Liver (tissue), 9 donors: Measurements from ENCODE around the gene DVL1. TPM values are rescaled to one million over a fixed set of nuclear protein-coding genes. Genes with fewer than 3 reads are reported as not detected.

Experiments
- DNase-seq: peaks from one replicate; pipeline ENCODE4 v3.0.0-alpha.2; 2017; ENCODE audit warnings: low spot score
- H3K27ac ChIP-seq, 2 donors: one replicate each; pipeline ENCODE4 v1.7.0; 2013; ENCODE audit warnings: inconsistent platforms in 2 of 2, low read length in 2 of 2, control low read depth in 1 of 2, low read depth in 1 of 2, mild to moderate bottlenecking in 1 of 2
- H3K27me3 ChIP-seq, 4 donors: one replicate each; pipeline versions ENCODE4 v1.6.1 to v1.7.0; 2013; ENCODE audit warnings: low read length in 3 of 4, inconsistent platforms in 1 of 4, mild to moderate bottlenecking in 1 of 4, moderate library complexity in 1 of 4; ENCODE audit not compliant: control insufficient read depth in 4 of 4, insufficient read depth in 4 of 4
- H3K36me3 ChIP-seq, 4 donors: one replicate each; pipeline versions ENCODE4 v1.6.1 to v1.7.0; 2013; ENCODE audit warnings: low read length in 3 of 4, mild to moderate bottlenecking in 3 of 4, low read depth in 1 of 4, moderate library complexity in 1 of 4; ENCODE audit not compliant: control insufficient read depth in 4 of 4, insufficient read depth in 3 of 4
- H3K4me1 ChIP-seq, 4 donors: one replicate each; pipeline versions ENCODE4 v1.6.1 to v1.7.0; 2013; ENCODE audit warnings: low read length in 3 of 4, mild to moderate bottlenecking in 3 of 4, moderate library complexity in 1 of 4; ENCODE audit not compliant: control insufficient read depth in 4 of 4, insufficient read depth in 4 of 4
- H3K4me3 ChIP-seq, 3 donors: one replicate each; pipeline versions ENCODE4 v1.6.1 to v1.7.0; 2013; ENCODE audit warnings: low read length in 3 of 3, control low read depth in 1 of 3, low read depth in 1 of 3, mild to moderate bottlenecking in 1 of 3
- H3K9ac ChIP-seq, 2 donors: one replicate each; pipeline ENCODE4 v1.7.0; 2013; ENCODE audit warnings: low read length in 2 of 2, mild to moderate bottlenecking in 2 of 2, moderate library complexity in 2 of 2, control low read depth in 1 of 2, low read depth in 1 of 2
- H3K9me3 ChIP-seq, 4 donors: one replicate each; pipeline versions ENCODE4 v1.6.1 to v1.7.0; 2013; ENCODE audit warnings: low read length in 3 of 4; ENCODE audit not compliant: control insufficient read depth in 4 of 4
- ATF3 ChIP-seq: IDR thresholded peaks from 2 replicates; pipeline ENCODE4 v1.6.1; 2016; ENCODE audit warnings: antibody characterized with exemption
- EGR1 ChIP-seq, 2 donors: IDR thresholded peaks; 2 replicates each; pipeline ENCODE4 v1.6.1; 2016 to 2018; ENCODE audit warnings: antibody characterized with exemption in 2 of 2, low read depth in 2 of 2
- FOXA1 ChIP-seq: IDR thresholded peaks from 2 replicates; pipeline ENCODE4 v1.6.1; 2016; ENCODE audit warnings: antibody characterized with exemption
- FOXA2 ChIP-seq: IDR thresholded peaks from 2 replicates; pipeline ENCODE4 v1.6.1; 2016; ENCODE audit warnings: antibody characterized with exemption
- GABPA ChIP-seq, 2 donors: IDR thresholded peaks in 1 of 2; conservative IDR thresholded peaks in 1 of 2; 2 replicates each; pipeline ENCODE4 v1.6.1; 2016; ENCODE audit warnings: antibody characterized with exemption in 2 of 2, mild to moderate bottlenecking in 1 of 2, moderate library complexity in 1 of 2
- HNF4A ChIP-seq, 2 donors: conservative IDR thresholded peaks; 2 replicates each; pipeline ENCODE4 v1.6.1; 2016; ENCODE audit warnings: antibody characterized with exemption in 2 of 2, mild to moderate bottlenecking in 2 of 2
- HNF4G ChIP-seq: IDR thresholded peaks from 2 replicates; pipeline ENCODE4 v1.6.1; 2016; ENCODE audit warnings: antibody characterized with exemption
- MAX ChIP-seq: IDR thresholded peaks from 2 replicates; pipeline ENCODE4 v1.6.1; 2016; ENCODE audit warnings: antibody characterized with exemption
- NR2F2 ChIP-seq: IDR thresholded peaks from 2 replicates; pipeline ENCODE4 v1.6.1; 2016; ENCODE audit warnings: antibody characterized with exemption
- RXRA ChIP-seq, 2 donors: IDR thresholded peaks; 2 replicates each; pipeline ENCODE4 v1.6.1; 2017 to 2018; ENCODE audit warnings: antibody characterized with exemption in 2 of 2, mild to moderate bottlenecking in 1 of 2
- SP1 ChIP-seq: IDR thresholded peaks from 2 replicates; pipeline ENCODE4 v1.6.1; 2018; ENCODE audit warnings: antibody characterized with exemption, mild to moderate bottlenecking
- YY1 ChIP-seq: IDR thresholded peaks from 2 replicates; pipeline ENCODE4 v1.6.1; 2016; ENCODE audit warnings: antibody characterized with exemption, mild to moderate bottlenecking
- ZBTB33 ChIP-seq: IDR thresholded peaks from 2 replicates; pipeline ENCODE4 v1.6.1; 2016; ENCODE audit warnings: antibody characterized with exemption
- WGBS: extraction: QIAGEN DNeasy Blood & Tissue Kit; methylation state at CpG from one replicate; pipeline ENCODE4 v1.1.7; 2013; 5-methylcytosine and 5-hydroxymethylcytosine counted together
- polyA plus RNA-seq, 2 donors: library from polyadenylated mRNA; stranded (reverse) in 1 of 2; unstranded in 1 of 2; fragments of 200-250 nt in 1 of 2; fragments of >200 nt in 1 of 2; fragmentation: Nextera tagmentation in 1 of 2; extraction: Ambion mirVana in 1 of 2; gene quantifications; one replicate each; pipeline versions ENCODE4 v1.2.1 to v1.2.3, GENCODE V29; 2013 to 2015
- total RNA-seq, 2 donors: library from RNA; depleted of rRNA; stranded (reverse); fragments of >200 nt; gene quantifications; one replicate each; pipeline ENCODE4 v1.2.3, GENCODE V29; 2014
- TF ChIP-seq, protein P1 (sequence below): IDR thresholded peaks from 2 replicates; pipeline ENCODE4 v1.6.1; 2016; ENCODE audit warnings: antibody characterized with exemption, mild to moderate bottlenecking
- TF ChIP-seq, protein P2 (sequence below): fragments of 150-350 bp; IDR thresholded peaks from 2 replicates; pipeline ENCODE4 v1.5.1; 2017; ENCODE audit warnings: improper control_type of control experiment, low read depth, low read length; ENCODE audit not compliant: missing input control
- donor health status: healthy.
- donor health status: healthy.
- donor health status: healthy.
- donor health status: healthy.
- donor health status: healthy.

DVL1 gene
- total and polyA plus RNA-seq, 4 donors: 5.7 to 41.2 (median 24.8) TPM

GRCh38 chr1:1393428-1393827, 44.2 kb upstream of the DVL1 start:
- 94% methylated on average over 11 of the region's 11 CpGs for WGBS
- DNase-seq: no peak

More at GRCh38 chr1:1393428-1393827, 44.2 kb upstream of the DVL1 start:
- H3K36me3 ChIP-seq: peaks cover 32 to 79% (median 63%) of the 10 kb centered on the region in 4 donors
- H3K27me3 ChIP-seq: no peaks in the 10 kb centered on the region
- peaks cover 2 to 16% (median 13%) of the 10 kb centered on the region in 4 donors for H3K4me1 ChIP-seq
- H3K9me3 ChIP-seq: no peaks in the 10 kb centered on the region
- TF ChIP-seq HNF4A (conservative IDR thresholded peaks at IDR 0.05) (no peak), NR2F2 (no peak), ZBTB33 (no peak), FOXA2 (no peak), SP1 (no peak), HNF4G (no peak), MAX (no peak), YY1 (no peak), ATF3 (no peak), EGR1 (IDR thresholded peaks at IDR 0.05; ENCODE audit: low read depth in 2 of 2) (no peak), RXRA (IDR thresholded peaks at IDR 0.05) (no peak), GABPA (IDR thresholded peaks at IDR 0.05 in 1 of 2, conservative IDR thresholded peaks at IDR 0.05 in 1 of 2) (no peak), FOXA1 (no peak)
- TF ChIP-seq, protein P1, sequence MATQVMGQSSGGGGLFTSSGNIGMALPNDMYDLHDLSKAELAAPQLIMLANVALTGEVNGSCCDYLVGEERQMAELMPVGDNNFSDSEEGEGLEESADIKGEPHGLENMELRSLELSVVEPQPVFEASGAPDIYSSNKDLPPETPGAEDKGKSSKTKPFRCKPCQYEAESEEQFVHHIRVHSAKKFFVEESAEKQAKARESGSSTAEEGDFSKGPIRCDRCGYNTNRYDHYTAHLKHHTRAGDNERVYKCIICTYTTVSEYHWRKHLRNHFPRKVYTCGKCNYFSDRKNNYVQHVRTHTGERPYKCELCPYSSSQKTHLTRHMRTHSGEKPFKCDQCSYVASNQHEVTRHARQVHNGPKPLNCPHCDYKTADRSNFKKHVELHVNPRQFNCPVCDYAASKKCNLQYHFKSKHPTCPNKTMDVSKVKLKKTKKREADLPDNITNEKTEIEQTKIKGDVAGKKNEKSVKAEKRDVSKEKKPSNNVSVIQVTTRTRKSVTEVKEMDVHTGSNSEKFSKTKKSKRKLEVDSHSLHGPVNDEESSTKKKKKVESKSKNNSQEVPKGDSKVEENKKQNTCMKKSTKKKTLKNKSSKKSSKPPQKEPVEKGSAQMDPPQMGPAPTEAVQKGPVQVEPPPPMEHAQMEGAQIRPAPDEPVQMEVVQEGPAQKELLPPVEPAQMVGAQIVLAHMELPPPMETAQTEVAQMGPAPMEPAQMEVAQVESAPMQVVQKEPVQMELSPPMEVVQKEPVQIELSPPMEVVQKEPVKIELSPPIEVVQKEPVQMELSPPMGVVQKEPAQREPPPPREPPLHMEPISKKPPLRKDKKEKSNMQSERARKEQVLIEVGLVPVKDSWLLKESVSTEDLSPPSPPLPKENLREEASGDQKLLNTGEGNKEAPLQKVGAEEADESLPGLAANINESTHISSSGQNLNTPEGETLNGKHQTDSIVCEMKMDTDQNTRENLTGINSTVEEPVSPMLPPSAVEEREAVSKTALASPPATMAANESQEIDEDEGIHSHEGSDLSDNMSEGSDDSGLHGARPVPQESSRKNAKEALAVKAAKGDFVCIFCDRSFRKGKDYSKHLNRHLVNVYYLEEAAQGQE: no peak
- TF ChIP-seq, protein P2, sequence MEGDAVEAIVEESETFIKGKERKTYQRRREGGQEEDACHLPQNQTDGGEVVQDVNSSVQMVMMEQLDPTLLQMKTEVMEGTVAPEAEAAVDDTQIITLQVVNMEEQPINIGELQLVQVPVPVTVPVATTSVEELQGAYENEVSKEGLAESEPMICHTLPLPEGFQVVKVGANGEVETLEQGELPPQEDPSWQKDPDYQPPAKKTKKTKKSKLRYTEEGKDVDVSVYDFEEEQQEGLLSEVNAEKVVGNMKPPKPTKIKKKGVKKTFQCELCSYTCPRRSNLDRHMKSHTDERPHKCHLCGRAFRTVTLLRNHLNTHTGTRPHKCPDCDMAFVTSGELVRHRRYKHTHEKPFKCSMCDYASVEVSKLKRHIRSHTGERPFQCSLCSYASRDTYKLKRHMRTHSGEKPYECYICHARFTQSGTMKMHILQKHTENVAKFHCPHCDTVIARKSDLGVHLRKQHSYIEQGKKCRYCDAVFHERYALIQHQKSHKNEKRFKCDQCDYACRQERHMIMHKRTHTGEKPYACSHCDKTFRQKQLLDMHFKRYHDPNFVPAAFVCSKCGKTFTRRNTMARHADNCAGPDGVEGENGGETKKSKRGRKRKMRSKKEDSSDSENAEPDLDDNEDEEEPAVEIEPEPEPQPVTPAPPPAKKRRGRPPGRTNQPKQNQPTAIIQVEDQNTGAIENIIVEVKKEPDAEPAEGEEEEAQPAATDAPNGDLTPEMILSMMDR: no peak
- no peak overlapping the region for H3K27ac ChIP-seq
- no peak overlapping the region for H3K4me3 ChIP-seq
- no peak overlapping the region for H3K9ac ChIP-seq
